K562 (cell line): ENCODE data around the gene HPS1. TPM values are rescaled to one million over a fixed set of nuclear protein-coding genes. Genes with fewer than 3 reads are reported as not detected.

ENCODE experiments used
- ATAC-seq: fragments of 200-7000 bp; cut with Tn5 transposase; 3 replicates; pipeline ENCODE4 v1.9.1; 2020; ENCODE audit warnings: moderate library complexity
- BruUV-seq: library from RNA; stranded (reverse); fragments of 400-500 nt; replicated peaks from 2 replicates; lab custom pipeline; 2021; lab: Mats Ljungman, UMichigan
- CTCF ChIA-PET: fragments of 300-600 bp; formaldehyde crosslinking; extraction: SDS; loops from one replicate; lab custom pipeline; 2021; ENCODE audit warnings: low intra/inter-chr PET ratio; lab: Yijun Ruan, JAX
- POLR2A ChIA-PET: fragments of 300-600, 350-650 bp; sonication (Branson Sonifier 250); formaldehyde crosslinking; extraction: SDS; loops from one replicate; lab custom pipeline; 2021; ENCODE audit warnings: antibody characterized with exemption, inconsistent platforms; lab: Yijun Ruan, JAX
- DNase-seq, 4 experiments: peaks; one replicate each; pipeline versions ENCODE4 v3.0.0 to v3.0.0-alpha.2; 2011 to 2018; ENCODE audit warnings: low spot score in 3 of 4, mixed read lengths in 3 of 4; ENCODE audit errors: extremely low read depth in 1 of 4
- FAIRE-seq: peaks from 2 replicates; lab custom pipeline; 2011; peaks lifted over from hg19 to GRCh38; lab: Jason Lieb, UNC
- H2AFZ ChIP-seq: 2 replicates; pipeline ENCODE4 v1.6.0; 2011; ENCODE audit warnings: low read depth, low read length, control low read depth, inconsistent platforms
- H3K27ac ChIP-seq: fragments of 200-600 bp; 3 replicates; pipeline ENCODE4 v1.8.0; 2011; ENCODE audit warnings: low read depth, mild to moderate bottlenecking, control low read depth, inconsistent platforms, low read length, moderate library complexity, mixed read lengths; ENCODE audit errors: extremely low read depth
- H3K27me3 ChIP-seq, 2 experiments: fragments of 300-600 bp in 1 of 2; 2 replicates in 1 of 2; 3 replicates in 1 of 2; pipeline versions ENCODE4 v1.6.0 to v1.8.0; 2011; ENCODE audit warnings: inconsistent platforms in 2 of 2, low read length in 2 of 2, mild to moderate bottlenecking in 1 of 2, mixed read lengths in 1 of 2, moderate library complexity in 1 of 2; ENCODE audit not compliant: control insufficient read depth in 2 of 2, insufficient read depth in 2 of 2
- H3K36me3 ChIP-seq: fragments of 300-600 bp; 3 replicates; pipeline ENCODE4 v1.8.0; 2011; ENCODE audit warnings: mild to moderate bottlenecking, low read length, inconsistent platforms; ENCODE audit not compliant: control insufficient read depth, insufficient read depth
- H3K4me1 ChIP-seq, 2 experiments: fragments of 200-600 bp in 1 of 2; replicated peaks in 1 of 2; 2 replicates in 1 of 2; 3 replicates in 1 of 2; pipeline versions ENCODE4 v1.5.1 to v1.8.0; 2011; ENCODE audit warnings: inconsistent platforms in 2 of 2, low read length in 2 of 2, mild to moderate bottlenecking in 1 of 2, mixed read lengths in 1 of 2, moderate library complexity in 1 of 2; ENCODE audit not compliant: control insufficient read depth in 2 of 2, insufficient read depth in 2 of 2
- H3K4me2 ChIP-seq: 2 replicates; pipeline ENCODE4 v1.6.1; 2011; ENCODE audit warnings: low read length, control low read depth, inconsistent platforms, mixed read lengths; ENCODE audit not compliant: insufficient read depth
- H3K4me3 ChIP-seq: fragments of 200-600 bp; sonication (generic), shearing (Covaris generic); 2 replicates; pipeline ENCODE4 v1.5.1; 2016; ENCODE audit warnings: control low read depth, inconsistent platforms
- H3K79me2 ChIP-seq: fragments of 200-600 bp; 3 replicates; pipeline ENCODE4 v1.8.0; 2011; ENCODE audit warnings: low read length, inconsistent platforms; ENCODE audit not compliant: control insufficient read depth, insufficient read depth
- H3K9ac ChIP-seq, 2 experiments: 2 replicates each; pipeline versions ENCODE4 v1.6.0 to v1.6.1; 2011; ENCODE audit warnings: low read depth in 2 of 2, low read length in 2 of 2, control low read depth in 1 of 2, inconsistent platforms in 1 of 2, mild to moderate bottlenecking in 1 of 2, mixed read lengths in 1 of 2; ENCODE audit not compliant: insufficient read depth in 1 of 2
- H3K9me1 ChIP-seq: one replicate; pipeline ENCODE4 v1.6.0; 2011; ENCODE audit warnings: inconsistent platforms, mild to moderate bottlenecking, low read length, moderate library complexity; ENCODE audit not compliant: control insufficient read depth, insufficient read depth
- H3K9me3 ChIP-seq: replicated peaks from 2 replicates; pipeline ENCODE4 v1.5.1; 2011; ENCODE audit warnings: low read depth, low read length, inconsistent platforms; ENCODE audit not compliant: control insufficient read depth, insufficient read depth
- H4K20me1 ChIP-seq: replicated peaks from 2 replicates; pipeline ENCODE4 v1.6.1; 2011; ENCODE audit warnings: low read length, inconsistent platforms, mixed read lengths; ENCODE audit not compliant: control insufficient read depth, insufficient read depth
- ATF7 ChIP-seq: fragments of 450-650 bp; IDR thresholded peaks from 2 replicates; pipeline ENCODE4 v1.7.1; 2014; ENCODE audit warnings: mild to moderate bottlenecking, moderate library complexity
- CC2D1A ChIP-seq: fragments of 450-650 bp; IDR thresholded peaks from 2 replicates; pipeline ENCODE4 v1.6.1; 2017; ENCODE audit warnings: mild to moderate bottlenecking
- CREB1 ChIP-seq, 2 experiments: sonication (generic) in 1 of 2; formaldehyde crosslinking in 1 of 2; IDR thresholded peaks; 2 replicates each; pipeline versions ENCODE4 v1.6.1 to v1.8.0; 2012 to 2022; ENCODE audit warnings: inconsistent platforms in 1 of 2, mild to moderate bottlenecking in 1 of 2, missing genetic modification reagents in 1 of 2, moderate library complexity in 1 of 2
- CTBP1 ChIP-seq: fragments of 450-650 bp; IDR thresholded peaks from 2 replicates; pipeline ENCODE4 v1.6.1; 2016; ENCODE audit warnings: borderline replicate concordance
- ELF1 ChIP-seq: fragments of 200-800 bp; sonication (Bioruptor generic); IDR thresholded peaks from 2 replicates; pipeline ENCODE4 v1.6.1; 2016; ENCODE audit warnings: missing genetic modification characterization, missing compliant biosample characterization
- MAZ ChIP-seq, 2 experiments: fragments of 450-650 bp in 1 of 2; sonication (generic) in 1 of 2; formaldehyde crosslinking; IDR thresholded peaks in 1 of 2; conservative IDR thresholded peaks in 1 of 2; 2 replicates each; pipeline versions ENCODE4 v1.4.0 to v1.5.0; 2020; ENCODE audit warnings: mild to moderate bottlenecking in 1 of 2, missing genetic modification reagents in 1 of 2
- MED1 ChIP-seq: sonication (generic); formaldehyde crosslinking; IDR thresholded peaks from 2 replicates; pipeline ENCODE4 v1.8.1; 2023; ENCODE audit warnings: missing genetic modification reagents, borderline replicate concordance
- SP2 ChIP-seq: IDR thresholded peaks from 2 replicates; pipeline ENCODE4 v1.6.1; 2011; ENCODE audit warnings: mild to moderate bottlenecking, low read depth, low read length, moderate library complexity; ENCODE audit not compliant: poor library complexity, severe bottlenecking; ENCODE audit errors: extremely low read depth
- STAT5A ChIP-seq: IDR thresholded peaks from 2 replicates; pipeline ENCODE4 v1.6.1; 2012; ENCODE audit warnings: low read length, inconsistent platforms, borderline replicate concordance
- ZBTB43 ChIP-seq: sonication (generic); formaldehyde crosslinking; IDR thresholded peaks from 2 replicates; pipeline ENCODE4 v1.8.0; 2023; ENCODE audit warnings: mild to moderate bottlenecking, missing genetic modification reagents
- WGBS: fragments of 100-300 bp; shearing (Covaris generic); methylation state at CpG from one replicate; pipeline ENCODE4 v1.1.6; 2016; ENCODE audit warnings: low coverage, mixed read lengths; ENCODE audit not compliant: insufficient coverage; ENCODE audit errors: missing lambda C conversion rate; 5-methylcytosine and 5-hydroxymethylcytosine counted together
- in situ Hi-C: fragments of 300-500 bp; cut with MboI; formaldehyde crosslinking; loops from 4 replicates; pipeline ENCODE4 v1.15.0; 2018; ENCODE audit warnings: inconsistent platforms, mixed read lengths
- intact Hi-C: fragments of 100-400 bp; cut with micrococcal nuclease; formaldehyde crosslinking; loops from 2 replicates; pipeline ENCODE4 v1.14.2; 2022
- polyA plus RNA-seq, 8 experiments: library from polyadenylated mRNA; depleted of rRNA in 4 of 8; stranded (reverse) in 5 of 8; unstranded in 3 of 8; fragments of >200 nt; fragmentation: Nextera tagmentation in 2 of 8; fragmentation: Illumina TruSeq in 1 of 8; extraction: Ambion mirVana in 2 of 8; extraction: Trizol in 1 of 8; gene quantifications; 2 replicates each; pipeline versions ENCODE4 v1.2.1 to v1.2.3, GENCODE V29; 2011 to 2014; ENCODE audit warnings: inconsistent platforms in 1 of 8, missing spikeins in 1 of 8
- total RNA-seq, 7 experiments: library from RNA; depleted of rRNA in 6 of 7; stranded (reverse); fragments of >200 nt in 6 of 7; fragmentation: Illumina TruSeq in 2 of 7; extraction: Trizol in 2 of 7; gene quantifications; 2 replicates each; pipeline versions ENCODE4 v1.2.1 to v1.2.3, GENCODE V29; 2011 to 2021; ENCODE audit warnings: low replicate concordance in 1 of 7
- TF ChIP-seq, protein P1 (sequence below), 2 experiments: fragments of 450-650 bp; conservative IDR thresholded peaks; 2 replicates each; pipeline ENCODE4 v1.6.1; 2017; ENCODE audit warnings: mild to moderate bottlenecking in 2 of 2, moderate library complexity in 2 of 2
- TF ChIP-seq, protein P2 (sequence below): sonication (generic); formaldehyde crosslinking; IDR thresholded peaks from 2 replicates; pipeline ENCODE4 v1.8.1; 2022; ENCODE audit warnings: missing genetic modification reagents

HPS1 gene
- total and polyA plus RNA-seq, 9 of the 15 experiments (the other 6 are each of a cell fraction or from before 2014, with no cell fraction given): 18.1 to 43.6 (median 26.3) TPM

DNA sequence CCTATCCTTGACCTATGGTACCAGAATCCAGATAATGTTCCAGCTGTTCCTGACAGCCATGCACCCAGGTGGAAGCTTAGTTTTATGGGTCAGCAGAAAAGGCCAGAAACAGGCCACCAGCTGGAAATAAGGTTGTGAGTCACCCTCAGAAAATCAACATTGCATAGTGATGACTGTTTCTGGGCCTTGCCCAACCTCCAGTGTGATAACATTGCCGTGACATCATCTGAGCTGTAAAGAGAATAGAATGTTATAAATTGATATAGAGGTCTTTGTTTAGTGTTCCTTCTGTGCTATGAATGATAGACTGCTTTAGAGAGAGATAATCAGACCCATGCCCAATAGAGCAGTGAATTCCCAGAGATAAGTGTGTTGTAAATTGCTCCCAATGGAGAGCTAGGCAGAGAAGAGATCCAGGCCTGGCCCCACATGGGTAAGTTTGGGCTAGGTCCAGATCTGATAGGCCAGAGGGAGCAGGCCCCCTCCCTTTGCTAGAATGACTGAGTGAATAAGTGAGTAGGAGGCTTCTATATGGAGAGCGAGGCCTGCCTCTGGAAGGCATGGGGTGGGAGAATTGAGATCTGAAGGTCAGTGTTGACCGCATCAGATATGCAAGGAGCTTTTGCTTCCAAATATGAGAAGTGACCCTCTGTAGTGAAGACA, 14.2 kb upstream of the HPS1 start (continued):
- TF ChIP-seq ZBTB43 (no peak), ELF1 (peak; percentile 12; the same call in 1 of the 2 replicates)

DNA sequence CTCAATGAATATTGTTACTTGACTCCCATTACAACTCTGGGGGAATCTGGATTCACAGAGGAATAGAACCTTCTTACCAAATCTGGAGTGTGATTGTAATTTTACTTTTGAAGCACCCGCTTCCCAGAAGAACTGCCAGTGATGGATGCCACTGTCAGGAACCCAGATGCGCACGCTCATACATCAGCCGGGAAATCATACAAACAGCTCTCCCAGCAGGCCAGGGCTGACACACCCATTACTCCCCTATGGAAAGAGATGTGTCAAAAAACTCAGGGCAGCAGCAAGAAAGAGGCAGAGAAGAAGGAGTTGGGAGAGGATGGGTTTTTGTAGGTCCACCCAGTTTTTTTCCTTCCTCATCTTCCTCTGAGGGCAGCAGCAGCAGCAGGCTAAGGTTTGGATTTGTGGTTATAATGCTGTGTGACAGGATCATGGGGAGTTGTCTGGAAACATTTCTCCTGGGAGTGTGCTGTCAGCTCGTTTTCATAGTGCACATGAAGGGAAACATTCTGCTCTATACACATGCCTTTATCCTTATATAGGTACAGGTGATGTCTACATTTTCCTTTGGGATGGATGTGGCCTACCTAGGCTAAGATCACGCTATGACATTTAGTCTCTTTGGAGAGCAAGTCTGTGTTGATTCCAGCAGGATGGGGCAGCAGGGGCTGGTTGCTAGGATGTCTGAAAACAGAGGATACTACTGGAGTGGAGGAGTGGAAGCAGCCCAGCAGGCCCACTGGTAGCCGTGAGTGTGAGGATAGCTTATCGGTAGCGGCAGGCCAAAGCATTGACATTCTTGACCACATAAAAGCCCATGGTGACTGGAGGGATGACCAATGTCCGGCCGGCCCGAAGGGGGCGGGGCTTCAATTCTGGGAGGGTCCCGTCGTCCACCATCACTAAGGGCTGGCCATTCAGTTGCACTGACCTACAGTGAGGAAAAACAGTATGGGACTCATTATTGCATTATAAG, 12.4 kb upstream of the HPS1 start:
- peaks cover 43 to 62% of the 10 kb centered on the region in 2 experiments for H3K4me1 ChIP-seq
- peak overlapping the region; percentile 49 for H3K4me2 ChIP-seq
- H3K79me2 ChIP-seq: no peaks in the 10 kb centered on the region
- H3K4me3 ChIP-seq: no peak overlapping the region
- H3K27me3 ChIP-seq: no peaks in the 10 kb centered on the region
- peak overlapping the region; percentile 95 for H3K27ac ChIP-seq
- DNase-seq (peak; percentile 63 to 89 (median 70)), FAIRE-seq (peak; percentile 97), ATAC-seq (peak; percentile 85)
- 0 out of 2 replicates have a peak overlapping the region, but pooled peaks have one; percentile 21 for H2AFZ ChIP-seq
- no peaks in the 10 kb centered on the region for H3K36me3 ChIP-seq
- ChIA-PET POLR2A (interaction anchor here (0.6 to 1.1 kb wide), 2 partner anchors 15 to 32 kb away, joined by 3 read pairs; no protein-coding TSS in a partner anchor), CTCF (no interaction called here)
- H3K9ac ChIP-seq: 0 out of 4 replicates have a peak overlapping the region, but pooled peaks of 1 of the 2 experiments have one; percentile 40
- BruUV-seq: no TSS peak
- no peaks in the 10 kb centered on the region for H3K9me3 ChIP-seq
- no peaks in the 10 kb centered on the region for H3K9me1 ChIP-seq
- WGBS: 13% methylated on average over 14 of the region's 15 CpGs
- in situ Hi-C loops (no loop called here), intact Hi-C loops (no loop called here)
- no peaks in the 10 kb centered on the region for H4K20me1 ChIP-seq
- TF ChIP-seq CREB1 (IDR thresholded peaks at IDR 0.05) (0 out of 2 replicates have a peak, but pooled peaks have one; percentile 29), CREB1 (CRISPR knock-in tag; IDR thresholded peaks at IDR 0.05) (no peak), MAZ (CRISPR knock-in tag; conservative IDR thresholded peaks at IDR 0.05 in 1 of 2, IDR thresholded peaks at IDR 0.05 in 1 of 2) (0 out of 4 replicates have a peak, but pooled peaks of 1 of the 2 experiments have one; percentile 16), ATF7 (peak; percentile 47; the same call in 1 of the 2 replicates), CTBP1 (0 out of 2 replicates have a peak, but pooled peaks have one; percentile 27), MED1 (no peak), CC2D1A (peak; percentile 16; the same call in 1 of the 2 replicates), STAT5A (peak; percentile 76), SP2 (no peak)
- TF ChIP-seq, protein P1, sequence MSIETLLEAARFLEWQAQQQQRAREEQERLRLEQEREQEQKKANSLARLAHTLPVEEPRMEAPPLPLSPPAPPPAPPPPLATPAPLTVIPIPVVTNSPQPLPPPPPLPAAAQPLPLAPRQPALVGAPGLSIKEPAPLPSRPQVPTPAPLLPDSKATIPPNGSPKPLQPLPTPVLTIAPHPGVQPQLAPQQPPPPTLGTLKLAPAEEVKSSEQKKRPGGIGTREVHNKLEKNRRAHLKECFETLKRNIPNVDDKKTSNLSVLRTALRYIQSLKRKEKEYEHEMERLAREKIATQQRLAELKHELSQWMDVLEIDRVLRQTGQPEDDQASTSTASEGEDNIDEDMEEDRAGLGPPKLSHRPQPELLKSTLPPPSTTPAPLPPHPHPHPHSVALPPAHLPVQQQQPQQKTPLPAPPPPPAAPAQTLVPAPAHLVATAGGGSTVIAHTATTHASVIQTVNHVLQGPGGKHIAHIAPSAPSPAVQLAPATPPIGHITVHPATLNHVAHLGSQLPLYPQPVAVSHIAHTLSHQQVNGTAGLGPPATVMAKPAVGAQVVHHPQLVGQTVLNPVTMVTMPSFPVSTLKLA (conservative IDR thresholded peaks at IDR 0.05): peak in 1 of 2 experiments; percentile 37; a peak in 2 of 4 replicates
- TF ChIP-seq, protein P2, sequence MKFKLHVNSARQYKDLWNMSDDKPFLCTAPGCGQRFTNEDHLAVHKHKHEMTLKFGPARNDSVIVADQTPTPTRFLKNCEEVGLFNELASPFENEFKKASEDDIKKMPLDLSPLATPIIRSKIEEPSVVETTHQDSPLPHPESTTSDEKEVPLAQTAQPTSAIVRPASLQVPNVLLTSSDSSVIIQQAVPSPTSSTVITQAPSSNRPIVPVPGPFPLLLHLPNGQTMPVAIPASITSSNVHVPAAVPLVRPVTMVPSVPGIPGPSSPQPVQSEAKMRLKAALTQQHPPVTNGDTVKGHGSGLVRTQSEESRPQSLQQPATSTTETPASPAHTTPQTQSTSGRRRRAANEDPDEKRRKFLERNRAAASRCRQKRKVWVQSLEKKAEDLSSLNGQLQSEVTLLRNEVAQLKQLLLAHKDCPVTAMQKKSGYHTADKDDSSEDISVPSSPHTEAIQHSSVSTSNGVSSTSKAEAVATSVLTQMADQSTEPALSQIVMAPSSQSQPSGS (CRISPR knock-in tag): no peak
